Measurements from ENCODE around the gene UQCC5. TPM values are rescaled to one million over a fixed set of nuclear protein-coding genes. Genes with fewer than 3 reads are reported as not detected.

The UQCC5 gene
- total and polyA plus RNA-seq, 2 donors (not counting 3 experiments of a cell fraction or from before 2014, with no cell fraction given) = 9.9 to 22.6 TPM

GRCh38 chr3:52495777-52496602 is 40.4 kb upstream of the UQCC5 start:
- ChIA-PET CTCF (interaction anchor here (1.0 to 1.7 kb wide), 7 partner anchors 10 to 40 kb away, joined by 3 to 14 read pairs (median 5); partner anchors contain the start of gene UQCC5), POLR2A (interaction anchor here (0.7 to 1.2 kb wide), 2 partner anchors 16 to 40 kb away, joined by 3 to 7 read pairs; partner anchors contain the start of gene UQCC5)
- intact Hi-C loops (cut with micrococcal nuclease) (loop anchor here (1.0 to 5.0 kb wide), 6 partner anchors 11 to 67 kb away; partner anchors contain the start of genes NISCH and UQCC5), dilution Hi-C loops (cut with MboI; ENCODE audit: extremely low pct_ligation_motif_present, low sequenced_read_pairs) (no loop called here)
- Histone ChIP-seq H3K4me1 (ENCODE audit: control insufficient read depth, extremely low read depth, insufficient read depth, low read length) (peaks cover 63% of the 10 kb centered on the region), H3K79me2 (ENCODE audit: control insufficient read depth, insufficient read depth, low read length) (peaks cover 53% of the 10 kb centered on the region), H3K27me3 (ENCODE audit: control insufficient read depth in 2 of 2, insufficient read depth in 2 of 2, low read length in 2 of 2) (no peaks in the 10 kb centered on the region), H3K9me3 (replicated peaks; ENCODE audit: control insufficient read depth, insufficient read depth, low read length) (no peaks in the 10 kb centered on the region), H3K4me2 (ENCODE audit: insufficient read depth, low read length) (peak overlapping the region; percentile 89), H3K4me3 (replicated peaks in 1 of 3; ENCODE audit: insufficient read depth in 1 of 3, low read depth in 1 of 3, low read length in 3 of 3) (peak overlapping the region; percentile 52 to 60 (median 59)), H4K20me1 (replicated peaks; ENCODE audit: control insufficient read depth, extremely low read depth, insufficient read depth, low read length) (no peaks in the 10 kb centered on the region), H2AFZ (ENCODE audit: low read depth, low read length) (no peak overlapping the region), H3K9me1 (replicated peaks; ENCODE audit: control insufficient read depth, extremely low read depth, insufficient read depth, low read length) (no peaks in the 10 kb centered on the region), H3K27ac (ENCODE audit: insufficient read depth, low read depth, low read length) (peak overlapping the region; percentile 97), H3K36me3 (ENCODE audit: control insufficient read depth in 2 of 2, extremely low read depth in 1 of 2, insufficient read depth in 2 of 2, low read length in 2 of 2) (peaks cover 3 to 23% of the 10 kb centered on the region in 2 experiments), H3K9ac (replicated peaks; ENCODE audit: extremely low read depth, insufficient read depth, low read length) (peak overlapping the region; percentile 95)
- TF ChIP-seq POLR2AphosphoS5 (IDR thresholded peaks at IDR 0.05; ENCODE audit: insufficient read depth, low read depth, low read length) = peak; percentile 59
- TF ChIP-seq FOS (IDR thresholded peaks at IDR 0.05; ENCODE audit: borderline replicate concordance, insufficient read depth, low read length) = peak; percentile 80
- no peak for TF ChIP-seq EZH2 (IDR thresholded peaks at IDR 0.05; ENCODE audit: borderline replicate concordance, low read depth, low read length, severe bottlenecking)
- TF ChIP-seq JUN (IDR thresholded peaks at IDR 0.05; ENCODE audit: borderline replicate concordance, insufficient read depth, insufficient read length, low read depth) = peak; percentile 79
- TF ChIP-seq MYC (IDR thresholded peaks at IDR 0.05; ENCODE audit: low read depth, low read length) = no peak
- TF ChIP-seq GATA2 (IDR thresholded peaks at IDR 0.05; ENCODE audit: insufficient read depth, insufficient read length, low read depth, low read length) = no peak
- no peak for TF ChIP-seq POLR2A (IDR thresholded peaks at IDR 0.05; ENCODE audit: low read depth, low read length)
- TF ChIP-seq, protein P1, sequence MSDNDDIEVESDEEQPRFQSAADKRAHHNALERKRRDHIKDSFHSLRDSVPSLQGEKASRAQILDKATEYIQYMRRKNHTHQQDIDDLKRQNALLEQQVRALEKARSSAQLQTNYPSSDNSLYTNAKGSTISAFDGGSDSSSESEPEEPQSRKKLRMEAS (IDR thresholded peaks at IDR 0.05; ENCODE audit: insufficient read depth, insufficient read length) = peak; percentile 85
- TF ChIP-seq, protein P2, sequence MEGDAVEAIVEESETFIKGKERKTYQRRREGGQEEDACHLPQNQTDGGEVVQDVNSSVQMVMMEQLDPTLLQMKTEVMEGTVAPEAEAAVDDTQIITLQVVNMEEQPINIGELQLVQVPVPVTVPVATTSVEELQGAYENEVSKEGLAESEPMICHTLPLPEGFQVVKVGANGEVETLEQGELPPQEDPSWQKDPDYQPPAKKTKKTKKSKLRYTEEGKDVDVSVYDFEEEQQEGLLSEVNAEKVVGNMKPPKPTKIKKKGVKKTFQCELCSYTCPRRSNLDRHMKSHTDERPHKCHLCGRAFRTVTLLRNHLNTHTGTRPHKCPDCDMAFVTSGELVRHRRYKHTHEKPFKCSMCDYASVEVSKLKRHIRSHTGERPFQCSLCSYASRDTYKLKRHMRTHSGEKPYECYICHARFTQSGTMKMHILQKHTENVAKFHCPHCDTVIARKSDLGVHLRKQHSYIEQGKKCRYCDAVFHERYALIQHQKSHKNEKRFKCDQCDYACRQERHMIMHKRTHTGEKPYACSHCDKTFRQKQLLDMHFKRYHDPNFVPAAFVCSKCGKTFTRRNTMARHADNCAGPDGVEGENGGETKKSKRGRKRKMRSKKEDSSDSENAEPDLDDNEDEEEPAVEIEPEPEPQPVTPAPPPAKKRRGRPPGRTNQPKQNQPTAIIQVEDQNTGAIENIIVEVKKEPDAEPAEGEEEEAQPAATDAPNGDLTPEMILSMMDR (IDR thresholded peaks at IDR 0.05; ENCODE audit: extremely low read depth in 1 of 2, insufficient read depth in 1 of 2, low read depth in 1 of 2, low read length in 2 of 2) = no peak
- DNase-seq (ENCODE audit: low read depth, low spot score) (peak; percentile 82), FAIRE-seq (peak; percentile 98)
- BruUV-seq (replicated peaks) = no TSS peak
